HEK293 (cell line): ENCODE data around the gene NTSR1.

Experiments used
- BCL11B ChIP-seq: fragments of 450-650 bp; formaldehyde crosslinking; IDR thresholded peaks from 2 replicates; pipeline ENCODE4 v1.5.1; 2016; ENCODE audit warnings: low read depth, missing biosample characterization, missing genetic modification characterization
- ELK4 ChIP-seq: IDR thresholded peaks from 2 replicates; pipeline ENCODE4 v1.6.1; 2011; ENCODE audit warnings: mild to moderate bottlenecking, low read depth, low read length, borderline replicate concordance
- HOXC10 ChIP-seq: sonication (generic); formaldehyde crosslinking; IDR thresholded peaks from 2 replicates; pipeline ENCODE4 v1.8.1; 2023; ENCODE audit warnings: mild to moderate bottlenecking, missing genetic modification reagents
- KLF10 ChIP-seq: fragments of 450-650 bp; IDR thresholded peaks from 2 replicates; pipeline ENCODE4 v1.5.1; 2018; ENCODE audit warnings: missing biosample characterization, mild to moderate bottlenecking, missing genetic modification characterization
- KLF9 ChIP-seq: fragments of 450-650 bp; formaldehyde crosslinking; IDR thresholded peaks from 2 replicates; pipeline ENCODE4 v1.5.1; 2016; ENCODE audit warnings: missing biosample characterization, missing genetic modification characterization, low read depth
- REPIN1 ChIP-seq: fragments of 450-650 bp; formaldehyde crosslinking; IDR thresholded peaks from 2 replicates; pipeline ENCODE4 v1.5.1; 2017; ENCODE audit warnings: missing biosample characterization, missing genetic modification characterization, low read depth
- ZBTB26 ChIP-seq: fragments of 450-650 bp; formaldehyde crosslinking; optimal IDR thresholded peaks from 2 replicates; pipeline ENCODE3; 2016; ENCODE audit warnings: missing biosample characterization, mild to moderate bottlenecking, missing genetic modification characterization
- ZBTB48 ChIP-seq: fragments of 450-650 bp; formaldehyde crosslinking; IDR thresholded peaks from 2 replicates; pipeline ENCODE4 v1.5.1; 2016; ENCODE audit warnings: missing biosample characterization, missing genetic modification characterization
- ZBTB8A ChIP-seq: fragments of 450-650 bp; formaldehyde crosslinking; IDR thresholded peaks from 2 replicates; pipeline ENCODE4 v1.5.1; 2016; ENCODE audit warnings: missing biosample characterization, missing genetic modification characterization
- ZFP3 ChIP-seq: fragments of 450-650 bp; formaldehyde crosslinking; IDR thresholded peaks from 2 replicates; pipeline ENCODE4 v1.5.1; 2016; ENCODE audit warnings: low read depth, missing biosample characterization, missing genetic modification characterization
- ZNF114 ChIP-seq: fragments of 450-650 bp; formaldehyde crosslinking; IDR thresholded peaks from 2 replicates; pipeline ENCODE4 v1.5.0; 2017; ENCODE audit warnings: missing biosample characterization, missing genetic modification characterization
- ZNF132 ChIP-seq: fragments of 450-650 bp; formaldehyde crosslinking; IDR thresholded peaks from 2 replicates; pipeline ENCODE4 v1.5.1; 2017; ENCODE audit warnings: missing biosample characterization, missing genetic modification characterization, borderline replicate concordance
- ZNF146 ChIP-seq: fragments of 450-650 bp; formaldehyde crosslinking; IDR thresholded peaks from 2 replicates; pipeline ENCODE4 v1.5.1; 2016; ENCODE audit warnings: missing biosample characterization, missing genetic modification characterization
- ZNF174 ChIP-seq: fragments of 450-650 bp; formaldehyde crosslinking; IDR thresholded peaks from 2 replicates; pipeline ENCODE4 v1.5.0; 2017; ENCODE audit warnings: missing biosample characterization, mild to moderate bottlenecking, missing genetic modification characterization
- ZNF214 ChIP-seq: fragments of 450-650 bp; formaldehyde crosslinking; IDR thresholded peaks from 2 replicates; pipeline ENCODE4 v1.5.1; 2017; ENCODE audit warnings: missing biosample characterization, mild to moderate bottlenecking, missing genetic modification characterization, borderline replicate concordance
- ZNF23 ChIP-seq: fragments of 450-650 bp; formaldehyde crosslinking; IDR thresholded peaks from 2 replicates; pipeline ENCODE4 v1.5.1; 2016; ENCODE audit warnings: missing biosample characterization, missing genetic modification characterization, borderline replicate concordance
- ZNF311 ChIP-seq: fragments of 450-650 bp; formaldehyde crosslinking; IDR thresholded peaks from 2 replicates; pipeline ENCODE4 v1.5.1; 2017; ENCODE audit warnings: missing biosample characterization, missing genetic modification characterization, borderline replicate concordance
- ZNF354C ChIP-seq: fragments of 450-650 bp; formaldehyde crosslinking; IDR thresholded peaks from 2 replicates; pipeline ENCODE4 v1.5.1; 2016; ENCODE audit warnings: missing biosample characterization, missing genetic modification characterization, low read depth, borderline replicate concordance
- ZNF555 ChIP-seq: fragments of 450-650 bp; formaldehyde crosslinking; conservative IDR thresholded peaks from 2 replicates; pipeline ENCODE4 v1.5.1; 2017; ENCODE audit warnings: missing biosample characterization, mild to moderate bottlenecking, missing genetic modification characterization, inconsistent platforms
- ZNF670 ChIP-seq: fragments of 450-650 bp; formaldehyde crosslinking; IDR thresholded peaks from 2 replicates; pipeline ENCODE4 v1.5.1; 2016; ENCODE audit warnings: missing biosample characterization, missing genetic modification characterization, low read depth
- ZNF677 ChIP-seq: fragments of 450-650 bp; IDR thresholded peaks from 2 replicates; pipeline ENCODE4 v1.5.0; 2018; ENCODE audit warnings: missing biosample characterization, mild to moderate bottlenecking, missing genetic modification characterization, moderate library complexity
- ZNF747 ChIP-seq: fragments of 450-650 bp; formaldehyde crosslinking; IDR thresholded peaks from 2 replicates; pipeline ENCODE4 v1.5.1; 2016; ENCODE audit warnings: missing biosample characterization, missing genetic modification characterization
- ZNF76 ChIP-seq: fragments of 450-650 bp; formaldehyde crosslinking; IDR thresholded peaks from 2 replicates; pipeline ENCODE4; 2016; ENCODE audit warnings: low read depth, missing biosample characterization, missing genetic modification characterization, borderline replicate concordance
- ZSCAN16 ChIP-seq: fragments of 450-650 bp; formaldehyde crosslinking; IDR thresholded peaks from 2 replicates; pipeline ENCODE4 v1.5.1; 2016; ENCODE audit warnings: missing biosample characterization, missing genetic modification characterization
- ZXDB ChIP-seq: fragments of 450-650 bp; formaldehyde crosslinking; IDR thresholded peaks from 2 replicates; pipeline ENCODE4 v1.5.1; 2016; ENCODE audit warnings: missing biosample characterization, missing genetic modification characterization
- TF ChIP-seq, protein P1 (sequence below): fragments of 450-650 bp; formaldehyde crosslinking; IDR thresholded peaks from 2 replicates; pipeline ENCODE4 v1.5.1; 2016; ENCODE audit warnings: missing biosample characterization, missing genetic modification characterization
- TF ChIP-seq, protein P2 (sequence below): sonication (generic); formaldehyde crosslinking; IDR thresholded peaks from 2 replicates; pipeline ENCODE4 v1.8.1; 2022; ENCODE audit warnings: mild to moderate bottlenecking, moderate library complexity, missing genetic modification reagents
- TF ChIP-seq, protein P3 (sequence below): fragments of 450-650 bp; formaldehyde crosslinking; IDR thresholded peaks from 2 replicates; pipeline ENCODE4 v1.5.1; 2016; ENCODE audit warnings: missing biosample characterization, missing genetic modification characterization, low read depth
- TF ChIP-seq, protein P4 (sequence below): fragments of 450-650 bp; formaldehyde crosslinking; IDR thresholded peaks from 2 replicates; pipeline ENCODE4 v1.5.1; 2017; ENCODE audit warnings: missing biosample characterization, missing genetic modification characterization

Gene NTSR1

GRCh38 chr20:62795023-62795761, 86.6 kb downstream of the NTSR1 start (continued):
- TF ChIP-seq, protein P1, sequence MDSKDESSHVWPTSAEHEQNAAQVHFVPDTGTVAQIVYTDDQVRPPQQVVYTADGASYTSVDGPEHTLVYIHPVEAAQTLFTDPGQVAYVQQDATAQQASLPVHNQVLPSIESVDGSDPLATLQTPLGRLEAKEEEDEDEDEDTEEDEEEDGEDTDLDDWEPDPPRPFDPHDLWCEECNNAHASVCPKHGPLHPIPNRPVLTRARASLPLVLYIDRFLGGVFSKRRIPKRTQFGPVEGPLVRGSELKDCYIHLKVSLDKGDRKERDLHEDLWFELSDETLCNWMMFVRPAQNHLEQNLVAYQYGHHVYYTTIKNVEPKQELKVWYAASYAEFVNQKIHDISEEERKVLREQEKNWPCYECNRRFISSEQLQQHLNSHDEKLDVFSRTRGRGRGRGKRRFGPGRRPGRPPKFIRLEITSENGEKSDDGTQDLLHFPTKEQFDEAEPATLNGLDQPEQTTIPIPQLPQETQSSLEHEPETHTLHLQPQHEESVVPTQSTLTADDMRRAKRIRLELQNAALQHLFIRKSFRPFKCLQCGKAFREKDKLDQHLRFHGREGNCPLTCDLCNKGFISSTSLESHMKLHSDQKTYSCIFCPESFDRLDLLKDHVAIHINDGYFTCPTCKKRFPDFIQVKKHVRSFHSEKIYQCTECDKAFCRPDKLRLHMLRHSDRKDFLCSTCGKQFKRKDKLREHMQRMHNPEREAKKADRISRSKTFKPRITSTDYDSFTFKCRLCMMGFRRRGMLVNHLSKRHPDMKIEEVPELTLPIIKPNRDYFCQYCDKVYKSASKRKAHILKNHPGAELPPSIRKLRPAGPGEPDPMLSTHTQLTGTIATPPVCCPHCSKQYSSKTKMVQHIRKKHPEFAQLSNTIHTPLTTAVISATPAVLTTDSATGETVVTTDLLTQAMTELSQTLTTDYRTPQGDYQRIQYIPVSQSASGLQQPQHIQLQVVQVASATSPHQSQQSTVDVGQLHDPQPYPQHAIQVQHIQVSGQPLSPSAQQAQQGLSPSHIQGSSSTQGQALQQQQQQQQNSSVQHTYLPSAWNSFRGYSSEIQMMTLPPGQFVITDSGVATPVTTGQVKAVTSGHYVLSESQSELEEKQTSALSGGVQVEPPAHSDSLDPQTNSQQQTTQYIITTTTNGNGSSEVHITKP: no peak
- TF ChIP-seq ZBTB26 (peak; percentile 97), ZNF132 (no peak), ZNF747 (no peak), ZNF670 (no peak), KLF10 (tag by site-specific recombination) (no peak), ZNF677 (tag by site-specific recombination) (no peak), ZNF354C (no peak), ZNF174 (tag by site-specific recombination) (no peak), KLF9 (tag by site-specific recombination) (no peak), ZNF114 (tag by site-specific recombination) (no peak), ZNF311 (no peak), ZXDB (0 out of 2 replicates have a peak, but pooled peaks have one; percentile 8), ZNF555 (tag by site-specific recombination) (no peak), ZBTB48 (peak; percentile 55; the same call in 1 of the 2 replicates), ZSCAN16 (tag by site-specific recombination) (no peak), ELK4 (no peak), ZBTB8A (tag by site-specific recombination) (peak; percentile 97), ZNF214 (tag by site-specific recombination) (no peak), HOXC10 (no peak), REPIN1 (tag by site-specific recombination) (no peak), ZNF23 (no peak), ZFP3 (tag by site-specific recombination) (no peak), BCL11B (tag by site-specific recombination) (no peak), ZNF146 (no peak), ZNF76 (peak; percentile 4; the same call in 1 of the 2 replicates)
- TF ChIP-seq, protein P2, sequence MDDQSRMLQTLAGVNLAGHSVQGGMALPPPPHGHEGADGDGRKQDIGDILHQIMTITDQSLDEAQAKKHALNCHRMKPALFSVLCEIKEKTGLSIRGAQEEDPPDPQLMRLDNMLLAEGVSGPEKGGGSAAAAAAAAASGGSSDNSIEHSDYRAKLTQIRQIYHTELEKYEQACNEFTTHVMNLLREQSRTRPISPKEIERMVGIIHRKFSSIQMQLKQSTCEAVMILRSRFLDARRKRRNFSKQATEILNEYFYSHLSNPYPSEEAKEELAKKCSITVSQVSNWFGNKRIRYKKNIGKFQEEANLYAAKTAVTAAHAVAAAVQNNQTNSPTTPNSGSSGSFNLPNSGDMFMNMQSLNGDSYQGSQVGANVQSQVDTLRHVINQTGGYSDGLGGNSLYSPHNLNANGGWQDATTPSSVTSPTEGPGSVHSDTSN (CRISPR knock-in tag): 0 out of 2 replicates have a peak, but pooled peaks have one; percentile 35
- TF ChIP-seq, protein P3, sequence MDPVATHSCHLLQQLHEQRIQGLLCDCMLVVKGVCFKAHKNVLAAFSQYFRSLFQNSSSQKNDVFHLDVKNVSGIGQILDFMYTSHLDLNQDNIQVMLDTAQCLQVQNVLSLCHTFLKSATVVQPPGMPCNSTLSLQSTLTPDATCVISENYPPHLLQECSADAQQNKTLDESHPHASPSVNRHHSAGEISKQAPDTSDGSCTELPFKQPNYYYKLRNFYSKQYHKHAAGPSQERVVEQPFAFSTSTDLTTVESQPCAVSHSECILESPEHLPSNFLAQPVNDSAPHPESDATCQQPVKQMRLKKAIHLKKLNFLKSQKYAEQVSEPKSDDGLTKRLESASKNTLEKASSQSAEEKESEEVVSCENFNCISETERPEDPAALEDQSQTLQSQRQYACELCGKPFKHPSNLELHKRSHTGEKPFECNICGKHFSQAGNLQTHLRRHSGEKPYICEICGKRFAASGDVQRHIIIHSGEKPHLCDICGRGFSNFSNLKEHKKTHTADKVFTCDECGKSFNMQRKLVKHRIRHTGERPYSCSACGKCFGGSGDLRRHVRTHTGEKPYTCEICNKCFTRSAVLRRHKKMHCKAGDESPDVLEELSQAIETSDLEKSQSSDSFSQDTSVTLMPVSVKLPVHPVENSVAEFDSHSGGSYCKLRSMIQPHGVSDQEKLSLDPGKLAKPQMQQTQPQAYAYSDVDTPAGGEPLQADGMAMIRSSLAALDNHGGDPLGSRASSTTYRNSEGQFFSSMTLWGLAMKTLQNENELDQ (tag by site-specific recombination): no peak
- TF ChIP-seq, protein P4, sequence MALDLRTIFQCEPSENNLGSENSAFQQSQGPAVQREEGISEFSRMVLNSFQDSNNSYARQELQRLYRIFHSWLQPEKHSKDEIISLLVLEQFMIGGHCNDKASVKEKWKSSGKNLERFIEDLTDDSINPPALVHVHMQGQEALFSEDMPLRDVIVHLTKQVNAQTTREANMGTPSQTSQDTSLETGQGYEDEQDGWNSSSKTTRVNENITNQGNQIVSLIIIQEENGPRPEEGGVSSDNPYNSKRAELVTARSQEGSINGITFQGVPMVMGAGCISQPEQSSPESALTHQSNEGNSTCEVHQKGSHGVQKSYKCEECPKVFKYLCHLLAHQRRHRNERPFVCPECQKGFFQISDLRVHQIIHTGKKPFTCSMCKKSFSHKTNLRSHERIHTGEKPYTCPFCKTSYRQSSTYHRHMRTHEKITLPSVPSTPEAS (tag by site-specific recombination): no peak; the same call in 1 of the 2 replicates
